Thyroid gland (tissue), 4 donors: Measurements from ENCODE around the gene ARHGAP24. TPM values are rescaled to one million over a fixed set of nuclear protein-coding genes. Genes with fewer than 3 reads are reported as not detected.

Source experiments
- DNase-seq, 2 donors: peaks; one replicate each; pipeline ENCODE4 v3.0.0-alpha.2; 2019
- H3K27ac ChIP-seq, 3 donors: fragments of 200-600 bp; sonication (generic); 1 replicate in 2 of 3; 2 replicates in 1 of 3; pipeline ENCODE4 v1.5.1; 2016 to 2019; ENCODE audit warnings: mild to moderate bottlenecking in 1 of 3, moderate library complexity in 1 of 3
- H3K27me3 ChIP-seq: fragments of 200-600 bp; sonication (generic); one replicate; pipeline ENCODE4 v1.5.1; 2019
- H3K36me3 ChIP-seq, 2 donors: fragments of 200-600 bp; sonication (generic); one replicate each; pipeline ENCODE4 v1.5.1; 2016 to 2019
- H3K4me1 ChIP-seq, 2 donors: fragments of 200-600 bp; sonication (generic); one replicate each; pipeline ENCODE4 v1.5.1; 2017 to 2019
- H3K4me3 ChIP-seq, 3 donors: fragments of 200-600 bp; sonication (generic); replicated peaks in 1 of 3; 1 replicate in 2 of 3; 2 replicates in 1 of 3; pipeline ENCODE4 v1.5.1; 2016; ENCODE audit warnings: mild to moderate bottlenecking in 1 of 3
- H3K9me3 ChIP-seq: fragments of 200-600 bp; sonication (generic); one replicate; pipeline ENCODE4 v1.5.1; 2017
- CTCF ChIP-seq, 6 experiments: fragments of 200-600 bp in 3 of 6; fragments of 450-650 bp in 3 of 6; sonication (generic) in 3 of 6; IDR thresholded peaks; one replicate each; pipeline ENCODE4 v1.5.1; 2016 to 2019; ENCODE audit warnings: antibody characterized with exemption in 6 of 6, mild to moderate bottlenecking in 2 of 6, inconsistent platforms in 1 of 6, moderate library complexity in 1 of 6
- POLR2A ChIP-seq, 2 donors: fragments of 450-650 bp; IDR thresholded peaks; one replicate each; pipeline ENCODE4 v1.6.1; 2017; ENCODE audit warnings: antibody characterized with exemption in 2 of 2, mild to moderate bottlenecking in 2 of 2, moderate library complexity in 1 of 2
- WGBS, 2 donors: methylation state at CpG; one replicate each; pipeline ENCODE4 v1.1.5; 2017; 5-methylcytosine and 5-hydroxymethylcytosine counted together
- intact Hi-C: fragments of 100-400 bp; cut with DNase I; formaldehyde crosslinking; loops from one replicate; pipeline ENCODE4 v1.15.1; 2023
- total RNA-seq, 4 donors: library from RNA; depleted of rRNA; stranded (reverse); fragments of >200 nt; gene quantifications; one replicate each; pipeline ENCODE4 v1.2.3, GENCODE V29; 2016

The ARHGAP24 gene
- total RNA-seq, 4 donors from 2014 or later: 20.8 to 70.3 (median 52.4) TPM

GRCh38 chr4:85669992-85670548 is 195.1 kb downstream of the ARHGAP24 start:
- Histone ChIP-seq H3K27me3 (no peaks in the 10 kb centered on the region), H3K4me1 (no peaks in the 10 kb centered on the region), H3K4me3 (no peak overlapping the region), H3K36me3 (no peaks in the 10 kb centered on the region), H3K27ac (no peak overlapping the region), H3K9me3 (no peaks in the 10 kb centered on the region)
- intact Hi-C loops: no loop called here
- DNase-seq: no peak
- TF ChIP-seq POLR2A (IDR thresholded peaks at IDR 0.05) (no peak), CTCF (IDR thresholded peaks at IDR 0.05) (no peak)
- WGBS, 2 donors: 82 to 91% methylated on average over 3 of the region's 3 CpGs

GRCh38 chr4:85671120-85671519 is 196.2 kb downstream of the ARHGAP24 start:
- Histone ChIP-seq H3K36me3 (no peaks in the 10 kb centered on the region), H3K4me1 (no peaks in the 10 kb centered on the region), H3K27ac (no peak overlapping the region), H3K9me3 (no peaks in the 10 kb centered on the region), H3K27me3 (no peaks in the 10 kb centered on the region), H3K4me3 (no peak overlapping the region)
- intact Hi-C loops: no loop called here
- 82 to 93% methylated on average over 2 of the region's 2 CpGs for WGBS, 2 donors
- no peak for TF ChIP-seq POLR2A (IDR thresholded peaks at IDR 0.05)
- DNase-seq: no peak

GRCh38 chr4:85672116-85672515 is 197.2 kb downstream of the ARHGAP24 start:
- Histone ChIP-seq H3K27me3 (no peaks in the 10 kb centered on the region), H3K4me1 (no peaks in the 10 kb centered on the region), H3K4me3 (no peak overlapping the region), H3K9me3 (no peaks in the 10 kb centered on the region), H3K36me3 (no peaks in the 10 kb centered on the region), H3K27ac (no peak overlapping the region)
- no peak for DNase-seq
- TF ChIP-seq CTCF (IDR thresholded peaks at IDR 0.05): no peak
- TF ChIP-seq POLR2A (IDR thresholded peaks at IDR 0.05): no peak
- 79 to 81% methylated on average over 3 of the region's 3 CpGs for WGBS, 2 donors
- intact Hi-C loops: no loop called here

- no peak for DNase-seq
- TF ChIP-seq CTCF (IDR thresholded peaks at IDR 0.05) (no peak), POLR2A (IDR thresholded peaks at IDR 0.05) (no peak)
- Histone ChIP-seq H3K36me3 (no peaks in the 10 kb centered on the region), H3K4me1 (no peaks in the 10 kb centered on the region), H3K27me3 (no peaks in the 10 kb centered on the region), H3K4me3 (no peak overlapping the region), H3K27ac (no peak overlapping the region), H3K9me3 (no peaks in the 10 kb centered on the region)
- intact Hi-C loops: no loop called here
- WGBS, 2 donors: 70 to 80% methylated on average over 3 of the region's 3 CpGs
Measured at GRCh38 chr4:85672959-85673358, 198.0 kb downstream of the ARHGAP24 start.

GRCh38 chr4:85673540-85673939 is 198.6 kb downstream of the ARHGAP24 start:
- no peaks in the 10 kb centered on the region for H3K4me1 ChIP-seq
- no peaks in the 10 kb centered on the region for H3K36me3 ChIP-seq
- DNase-seq: no peak
- 95% methylated on average over 2 of the region's 2 CpGs for WGBS, 2 donors
- H3K4me3 ChIP-seq: no peak overlapping the region
- no peaks in the 10 kb centered on the region for H3K9me3 ChIP-seq
- no peak for TF ChIP-seq CTCF (IDR thresholded peaks at IDR 0.05)
- TF ChIP-seq POLR2A (IDR thresholded peaks at IDR 0.05): no peak
- intact Hi-C loops: no loop called here
- no peaks in the 10 kb centered on the region for H3K27me3 ChIP-seq
- H3K27ac ChIP-seq: no peak overlapping the region
